Measurements from ENCODE around the gene CAMSAP2. TPM values are rescaled to one million over a fixed set of nuclear protein-coding genes. Genes with fewer than 3 reads are reported as not detected.
A peak's percentile ranks its signal among the peaks of the same experiment; 100 is the strongest.

CAMSAP2 gene
- polyA plus RNA-seq, 2 of the 4 experiments (the other 2 are of a cell fraction): 17.3 to 28.5 TPM

DNA sequence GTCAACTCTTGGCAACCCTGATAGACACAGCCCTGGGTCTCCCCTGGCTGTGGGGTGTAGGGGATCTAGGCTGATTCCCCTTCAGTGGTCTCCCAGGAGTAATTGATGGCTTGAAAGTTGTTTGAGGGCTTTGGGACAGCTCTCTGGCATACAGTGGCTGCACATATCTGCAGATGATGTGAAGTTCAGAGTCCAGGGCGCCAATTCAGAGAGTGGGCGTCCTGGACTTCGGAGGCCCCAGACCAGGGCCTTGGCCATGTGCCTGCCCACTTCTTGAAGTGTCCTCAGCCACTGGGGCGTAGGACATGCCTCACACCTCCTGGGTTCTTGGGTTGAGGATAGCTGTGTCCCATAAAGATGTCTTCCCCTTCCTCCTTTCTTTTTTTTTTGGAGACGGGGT lies 158.6 kb downstream of the CAMSAP2 start:
- no peaks in the 10 kb centered on the region for H3K9me3 ChIP-seq
- no peak for TF ChIP-seq NFE2L2 (conservative IDR thresholded peaks at IDR 0.05; ENCODE audit: low read length)
- TF ChIP-seq EHF (CRISPR knock-in tag; IDR thresholded peaks at IDR 0.05): peak; percentile 18; the same call in 1 of the 2 replicates
- TF ChIP-seq HEYL (CRISPR knock-in tag; IDR thresholded peaks at IDR 0.05): no peak
- no peak for TF ChIP-seq FOSB (CRISPR knock-in tag; IDR thresholded peaks at IDR 0.05)
- TF ChIP-seq, protein P1, sequence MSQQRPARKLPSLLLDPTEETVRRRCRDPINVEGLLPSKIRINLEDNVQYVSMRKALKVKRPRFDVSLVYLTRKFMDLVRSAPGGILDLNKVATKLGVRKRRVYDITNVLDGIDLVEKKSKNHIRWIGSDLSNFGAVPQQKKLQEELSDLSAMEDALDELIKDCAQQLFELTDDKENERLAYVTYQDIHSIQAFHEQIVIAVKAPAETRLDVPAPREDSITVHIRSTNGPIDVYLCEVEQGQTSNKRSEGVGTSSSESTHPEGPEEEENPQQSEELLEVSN (IDR thresholded peaks at IDR 0.05; ENCODE audit: borderline replicate concordance, low read depth): 0 out of 2 replicates have a peak, but pooled peaks have one; percentile 52
- no peak for TF ChIP-seq RCOR1 (IDR thresholded peaks at IDR 0.05; ENCODE audit: low read depth, low read length)
- no peak for TF ChIP-seq POLR2A (IDR thresholded peaks at IDR 0.05; ENCODE audit: low read length)
- TF ChIP-seq HDAC2 (IDR thresholded peaks at IDR 0.05): no peak
- no peak for TF ChIP-seq ZC3H11A (IDR thresholded peaks at IDR 0.05)
- DNase-seq (ENCODE audit: low read depth in 1 of 2, low spot score in 1 of 2) (no peak), FAIRE-seq (no peak), ATAC-seq (no peak)
- H3K4me1 ChIP-seq: peaks cover 83% of the 10 kb centered on the region
- H3K4me3 ChIP-seq: peak overlapping the region; percentile 35
- H3K4me2 ChIP-seq: peak overlapping the region; percentile 94
- 56% methylated on average over 5 of the region's 5 CpGs for WGBS (ENCODE audit: missing lambda C conversion rate)
- H3K27ac ChIP-seq: peak overlapping the region; percentile 100
- ChIA-PET CTCF (interaction anchor here (0.6 to 3.5 kb wide), 6 partner anchors 8 to 749 kb away, joined by 3 to 22 read pairs (median 4); no protein-coding TSS in a partner anchor), POLR2A (interaction anchor here (0.9 to 4.5 kb wide), 8 partner anchors 8 to 228 kb away, joined by 3 to 58 read pairs (median 6); partner anchors contain the start of gene DDX59)

DNA sequence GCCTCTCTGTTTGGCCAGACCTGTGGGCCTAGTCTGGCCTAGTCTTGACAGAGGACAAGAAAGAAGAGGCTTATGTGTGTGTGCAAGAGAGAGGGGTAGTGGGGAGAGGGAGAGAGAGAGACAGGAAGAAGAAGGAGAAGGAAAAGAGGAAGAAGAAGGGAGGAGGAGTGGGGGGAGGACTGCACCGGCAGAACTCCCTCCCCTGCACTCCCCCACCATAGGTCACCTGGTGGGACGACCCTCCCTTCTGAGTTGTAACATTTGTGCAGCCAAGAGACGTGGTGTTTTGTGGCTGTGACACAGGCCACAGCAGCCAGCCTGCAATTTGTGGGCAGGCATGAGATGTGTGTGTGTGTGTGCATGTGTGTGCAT lies 160.3 kb downstream of the CAMSAP2 start:
- Histone ChIP-seq H3K4me3 (no peak overlapping the region), H3K9me3 (no peaks in the 10 kb centered on the region), H3K4me1 (peaks cover 95% of the 10 kb centered on the region), H3K27ac (peak overlapping the region; percentile 100), H3K4me2 (peak overlapping the region; percentile 94)
- ATAC-seq: no peak
- no peak for FAIRE-seq
- POLR2A ChIA-PET: no interaction called here
- CTCF ChIA-PET: interaction anchor here (0.8 to 1.7 kb wide), 3 partner anchors 18 to 144 kb away, joined by 3 to 4 read pairs (median 4); no protein-coding TSS in a partner anchor
- no peak for DNase-seq (ENCODE audit: low read depth in 1 of 2, low spot score in 1 of 2)
- TF ChIP-seq CBX8 (IDR thresholded peaks at IDR 0.05) (no peak), RARB (CRISPR knock-in tag; IDR thresholded peaks at IDR 0.05) (no peak), ZNF302 (CRISPR knock-in tag; IDR thresholded peaks at IDR 0.05) (no peak), CHD2 (IDR thresholded peaks at IDR 0.05; ENCODE audit: low read length, partially characterized antibody) (no peak), RFX5 (IDR thresholded peaks at IDR 0.05) (no peak), FOSL2 (IDR thresholded peaks at IDR 0.05) (no peak), FOSL2 (CRISPR knock-in tag; IDR thresholded peaks at IDR 0.05) (no peak), ZSCAN20 (CRISPR knock-in tag; IDR thresholded peaks at IDR 0.05) (no peak), SMC3 (IDR thresholded peaks at IDR 0.05) (no peak), RAD21 (conservative IDR thresholded peaks at IDR 0.05 in 1 of 2, IDR thresholded peaks at IDR 0.05 in 1 of 2) (no peak), CBX2 (IDR thresholded peaks at IDR 0.05; ENCODE audit: borderline replicate concordance, low read depth) (no peak), MAX (IDR thresholded peaks at IDR 0.05) (no peak), CHD4 (IDR thresholded peaks at IDR 0.05; ENCODE audit: borderline replicate concordance) (no peak), EP300 (IDR thresholded peaks at IDR 0.05) (no peak)
- TF ChIP-seq, protein P2, sequence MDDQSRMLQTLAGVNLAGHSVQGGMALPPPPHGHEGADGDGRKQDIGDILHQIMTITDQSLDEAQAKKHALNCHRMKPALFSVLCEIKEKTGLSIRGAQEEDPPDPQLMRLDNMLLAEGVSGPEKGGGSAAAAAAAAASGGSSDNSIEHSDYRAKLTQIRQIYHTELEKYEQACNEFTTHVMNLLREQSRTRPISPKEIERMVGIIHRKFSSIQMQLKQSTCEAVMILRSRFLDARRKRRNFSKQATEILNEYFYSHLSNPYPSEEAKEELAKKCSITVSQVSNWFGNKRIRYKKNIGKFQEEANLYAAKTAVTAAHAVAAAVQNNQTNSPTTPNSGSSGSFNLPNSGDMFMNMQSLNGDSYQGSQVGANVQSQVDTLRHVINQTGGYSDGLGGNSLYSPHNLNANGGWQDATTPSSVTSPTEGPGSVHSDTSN (IDR thresholded peaks at IDR 0.05): no peak
- TF ChIP-seq, protein P3, sequence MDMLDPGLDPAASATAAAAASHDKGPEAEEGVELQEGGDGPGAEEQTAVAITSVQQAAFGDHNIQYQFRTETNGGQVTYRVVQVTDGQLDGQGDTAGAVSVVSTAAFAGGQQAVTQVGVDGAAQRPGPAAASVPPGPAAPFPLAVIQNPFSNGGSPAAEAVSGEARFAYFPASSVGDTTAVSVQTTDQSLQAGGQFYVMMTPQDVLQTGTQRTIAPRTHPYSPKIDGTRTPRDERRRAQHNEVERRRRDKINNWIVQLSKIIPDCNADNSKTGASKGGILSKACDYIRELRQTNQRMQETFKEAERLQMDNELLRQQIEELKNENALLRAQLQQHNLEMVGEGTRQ (IDR thresholded peaks at IDR 0.05): no peak
- TF ChIP-seq, protein P4, sequence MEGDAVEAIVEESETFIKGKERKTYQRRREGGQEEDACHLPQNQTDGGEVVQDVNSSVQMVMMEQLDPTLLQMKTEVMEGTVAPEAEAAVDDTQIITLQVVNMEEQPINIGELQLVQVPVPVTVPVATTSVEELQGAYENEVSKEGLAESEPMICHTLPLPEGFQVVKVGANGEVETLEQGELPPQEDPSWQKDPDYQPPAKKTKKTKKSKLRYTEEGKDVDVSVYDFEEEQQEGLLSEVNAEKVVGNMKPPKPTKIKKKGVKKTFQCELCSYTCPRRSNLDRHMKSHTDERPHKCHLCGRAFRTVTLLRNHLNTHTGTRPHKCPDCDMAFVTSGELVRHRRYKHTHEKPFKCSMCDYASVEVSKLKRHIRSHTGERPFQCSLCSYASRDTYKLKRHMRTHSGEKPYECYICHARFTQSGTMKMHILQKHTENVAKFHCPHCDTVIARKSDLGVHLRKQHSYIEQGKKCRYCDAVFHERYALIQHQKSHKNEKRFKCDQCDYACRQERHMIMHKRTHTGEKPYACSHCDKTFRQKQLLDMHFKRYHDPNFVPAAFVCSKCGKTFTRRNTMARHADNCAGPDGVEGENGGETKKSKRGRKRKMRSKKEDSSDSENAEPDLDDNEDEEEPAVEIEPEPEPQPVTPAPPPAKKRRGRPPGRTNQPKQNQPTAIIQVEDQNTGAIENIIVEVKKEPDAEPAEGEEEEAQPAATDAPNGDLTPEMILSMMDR (IDR thresholded peaks at IDR 0.05): no peak
- WGBS (ENCODE audit: missing lambda C conversion rate): 59% methylated on average over 3 of the region's 3 CpGs

Data from A549 (cell line).